Left kidney (tissue), 2 donors: ENCODE results near the gene ZNF30. TPM values are rescaled to one million over a fixed set of nuclear protein-coding genes. Genes with fewer than 3 reads are reported as not detected.
"Not testable (repeated sequence)": the region's sequence is repeated elsewhere in the genome, so short reads cannot be mapped to it uniquely, and the experiment has no call there.

ENCODE experiments used
- DNase-seq: peaks from one replicate; pipeline ENCODE4 v3.0.0-alpha.2; 2013
- polyA plus RNA-seq: library from polyadenylated mRNA; unstranded; fragments of 120-200 nt; gene quantifications from one replicate; pipeline ENCODE4 v1.2.1, GENCODE V29; 2013; ENCODE audit not compliant: insufficient read length

Gene ZNF30
- polyA plus RNA-seq, 1 donor: 9.6 TPM

GRCh38 chr19:34985249-34986022 lies 58.7 kb downstream of the ZNF30 start:
- DNase-seq: no peak

DNA sequence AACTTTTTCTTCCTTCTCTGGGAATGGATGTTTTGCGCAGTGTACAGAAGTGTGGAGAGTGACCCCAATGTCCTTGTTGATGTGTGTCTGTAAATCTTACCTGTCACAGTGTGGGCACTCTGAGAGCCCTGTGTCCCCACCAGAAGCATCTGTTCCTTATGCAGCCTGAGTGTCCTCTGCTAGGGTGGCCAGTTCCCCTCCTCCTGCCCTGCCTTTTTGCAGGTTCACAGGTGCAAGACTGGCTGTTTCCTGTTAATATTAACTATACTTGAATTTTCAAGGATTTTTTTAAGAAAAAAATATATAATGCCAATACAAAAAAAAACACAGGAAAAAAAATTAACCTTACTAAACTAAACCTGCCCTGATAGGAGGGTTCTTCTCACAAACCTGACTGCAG lies 61.4 kb downstream of the ZNF30 start:
- no peak for DNase-seq

DNA sequence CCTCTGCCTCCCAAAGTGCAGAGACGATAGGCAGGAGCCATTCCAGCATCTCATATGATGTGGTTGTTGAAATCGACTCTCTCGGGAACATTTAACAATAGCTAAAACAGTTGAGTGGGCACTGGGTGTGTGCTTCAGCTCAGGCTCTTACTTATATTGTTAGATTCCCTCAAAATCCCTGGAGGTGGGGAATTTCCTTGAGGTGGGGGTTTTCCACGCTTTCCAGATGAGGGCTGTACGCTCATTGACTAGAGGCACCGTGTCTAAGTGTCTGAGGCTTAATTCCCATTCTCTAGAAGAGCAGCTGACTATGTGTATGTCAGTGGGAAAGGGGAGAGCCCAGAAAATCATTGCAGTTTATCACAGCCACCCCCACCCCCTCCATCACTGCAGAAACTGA lies 62.6 kb downstream of the ZNF30 start:
- no peak for DNase-seq

- no peak for DNase-seq
Observed at GRCh38 chr19:34990578-34991192, 64.0 kb downstream of the ZNF30 start.

- no peak for DNase-seq
Observed at GRCh38 chr19:34991542-34992333, 65.0 kb downstream of the ZNF30 start.

GRCh38 chr19:34992582-34992981 lies 65.9 kb downstream of the ZNF30 start:
- not testable (repeated sequence) for DNase-seq

- DNase-seq: no peak
Observed at GRCh38 chr19:34994286-34994642, 67.6 kb downstream of the ZNF30 start.

Other genes with a start within 250 kb of the ZNF30 start
- 1.1 TPM for gene SCGB2B2, start 249.7 kb upstream of the ZNF30 start, polyA plus RNA-seq
- gene ZNF302, start 249.2 kb upstream of the ZNF30 start, polyA plus RNA-seq: 105 TPM
- gene ZNF181, start 192.7 kb upstream of the ZNF30 start, polyA plus RNA-seq: 26.2 TPM
- 15.6 TPM for gene ZNF599, start 153.7 kb upstream of the ZNF30 start, polyA plus RNA-seq
- gene ZNF792, start 37.3 kb downstream of the ZNF30 start, polyA plus RNA-seq: 6.3 TPM
- gene GRAMD1A, start 73.4 kb downstream of the ZNF30 start, polyA plus RNA-seq: 62.1 TPM
- gene SCN1B, start 103.6 kb downstream of the ZNF30 start, polyA plus RNA-seq: 0.96 TPM
- 89.0 TPM for gene HPN, start 114.8 kb downstream of the ZNF30 start, polyA plus RNA-seq
- gene FXYD3, start 188.9 kb downstream of the ZNF30 start, polyA plus RNA-seq: 18.6 TPM
- gene LGI4, start 208.2 kb downstream of the ZNF30 start, polyA plus RNA-seq: 2.3 TPM
- gene FXYD1, start 211.9 kb downstream of the ZNF30 start, polyA plus RNA-seq: 18.6 TPM
- 0.58 TPM for gene FXYD7, start 216.4 kb downstream of the ZNF30 start, polyA plus RNA-seq
- gene FXYD5, start 227.8 kb downstream of the ZNF30 start, polyA plus RNA-seq: 15.0 TPM